OCI-LY3 (cell line): ENCODE data around the gene NEUROD2.

Experiments used
- H2AFZ ChIP-seq: fragments of 200-600, 300-600 bp; shearing (Covaris generic); 2 replicates; pipeline ENCODE4 v1.6.0; 2014; ENCODE audit warnings: antibody characterized with exemption, low read depth, low read length
- H3K27ac ChIP-seq: fragments of 200-600, 300-600 bp; sonication (generic); 2 replicates; pipeline ENCODE4 v1.5.1; 2014; ENCODE audit warnings: mild to moderate bottlenecking, low read length, moderate library complexity, mixed read lengths
- H3K27me3 ChIP-seq: fragments of 200-600, 300-600 bp; sonication (generic); 2 replicates; pipeline ENCODE4 v1.6.1; 2014; ENCODE audit warnings: low read depth, low read length, mixed read lengths
- H3K36me3 ChIP-seq: fragments of 200-600, 300-600 bp; sonication (generic); replicated peaks from 2 replicates; pipeline ENCODE3; 2014; ENCODE audit warnings: low read depth, low read length, mixed read lengths
- H3K4me1 ChIP-seq: fragments of 300-600, 200-600 bp; sonication (generic); 2 replicates; pipeline ENCODE4 v1.6.1; 2014; ENCODE audit warnings: low read length, mixed read lengths
- H3K4me2 ChIP-seq: fragments of 200-600, 300-600 bp; sonication (generic); 2 replicates; pipeline ENCODE4 v1.6.1; 2014; ENCODE audit warnings: low read length, mixed read lengths
- H3K4me3 ChIP-seq: fragments of 300-600, 200-600 bp; sonication (generic); 2 replicates; pipeline ENCODE4 v1.5.1; 2014; ENCODE audit warnings: antibody characterized with exemption, mild to moderate bottlenecking, low read length, moderate library complexity
- H3K79me2 ChIP-seq: fragments of 300-600, 200-600 bp; shearing (Covaris generic); 2 replicates; pipeline ENCODE4 v1.6.1; 2014; ENCODE audit warnings: mild to moderate bottlenecking, low read length, mixed read lengths
- H3K9ac ChIP-seq: fragments of 300-600, 200-600 bp; shearing (Covaris generic); 2 replicates; pipeline ENCODE4 v1.6.0; 2014; ENCODE audit warnings: mild to moderate bottlenecking, low read length, moderate library complexity
- H3K9me3 ChIP-seq: fragments of 200-600, 300-600 bp; shearing (Covaris generic); 2 replicates; pipeline ENCODE4 v1.6.1; 2014; ENCODE audit warnings: low read length, mixed read lengths; ENCODE audit not compliant: insufficient read depth
- H4K20me1 ChIP-seq: fragments of 200-600, 300-600 bp; sonication (generic); 2 replicates; pipeline ENCODE4 v1.6.1; 2016; ENCODE audit warnings: low read length, mixed read lengths; ENCODE audit not compliant: insufficient read depth
- CTCF ChIP-seq: fragments of 200-600, 300-600 bp; sonication (generic); IDR thresholded peaks from 2 replicates; pipeline ENCODE4 v1.5.1; 2014; ENCODE audit warnings: antibody characterized with exemption, low read length, low read depth
- EZH2phosphoT487 ChIP-seq: fragments of 200-600 bp; shearing (Covaris generic); IDR thresholded peaks from 2 replicates; pipeline ENCODE4 v1.6.1; 2018; ENCODE audit warnings: antibody characterized with exemption, mixed run types, low read depth

The NEUROD2 gene

GRCh38 chr17:39562976-39563375 is 44.7 kb downstream of the NEUROD2 start:
- peaks cover 34% of the 10 kb centered on the region for H3K4me1 ChIP-seq
- no peaks in the 10 kb centered on the region for H3K27me3 ChIP-seq
- H3K36me3 ChIP-seq: peaks cover 37% of the 10 kb centered on the region
- peak overlapping the region; percentile 67; the same call in 1 of the 2 replicates for H3K4me3 ChIP-seq
- H3K9me3 ChIP-seq: no peaks in the 10 kb centered on the region
- peak overlapping the region; percentile 75 for H3K27ac ChIP-seq
- no peaks in the 10 kb centered on the region for H4K20me1 ChIP-seq
- H3K79me2 ChIP-seq: no peaks in the 10 kb centered on the region
- peak overlapping the region; percentile 72 for H3K4me2 ChIP-seq
- TF ChIP-seq EZH2phosphoT487 (no peak), CTCF (no peak)
- H2AFZ ChIP-seq: no peak overlapping the region
- peak overlapping the region; percentile 55; the same call in 1 of the 2 replicates for H3K9ac ChIP-seq

GRCh38 chr17:39562395-39562794 is 45.3 kb downstream of the NEUROD2 start:
- Histone ChIP-seq H3K4me2 (no peak overlapping the region), H2AFZ (no peak overlapping the region), H3K4me3 (no peak overlapping the region), H3K4me1 (peaks cover 34% of the 10 kb centered on the region), H3K9ac (no peak overlapping the region), H3K36me3 (peaks cover 38% of the 10 kb centered on the region), H3K27ac (no peak overlapping the region), H3K79me2 (no peaks in the 10 kb centered on the region), H3K27me3 (no peaks in the 10 kb centered on the region), H3K9me3 (no peaks in the 10 kb centered on the region), H4K20me1 (no peaks in the 10 kb centered on the region)
- no peak for TF ChIP-seq CTCF
- no peak for TF ChIP-seq EZH2phosphoT487

GRCh38 chr17:39556423-39556822 is 51.3 kb downstream of the NEUROD2 start:
- TF ChIP-seq EZH2phosphoT487 (no peak), CTCF (no peak)
- Histone ChIP-seq H4K20me1 (no peaks in the 10 kb centered on the region), H2AFZ (no peak overlapping the region), H3K79me2 (no peaks in the 10 kb centered on the region), H3K27ac (no peak overlapping the region), H3K27me3 (no peaks in the 10 kb centered on the region), H3K9me3 (no peaks in the 10 kb centered on the region), H3K4me3 (no peak overlapping the region), H3K36me3 (peaks cover 42% of the 10 kb centered on the region), H3K4me1 (peaks cover 3% of the 10 kb centered on the region), H3K4me2 (no peak overlapping the region), H3K9ac (no peak overlapping the region)

- no peaks in the 10 kb centered on the region for H3K79me2 ChIP-seq
- H3K4me3 ChIP-seq: no peak overlapping the region
- no peak overlapping the region for H3K9ac ChIP-seq
- H3K4me1 ChIP-seq: peaks cover 14% of the 10 kb centered on the region
- peaks cover 48% of the 10 kb centered on the region for H3K36me3 ChIP-seq
- H4K20me1 ChIP-seq: no peaks in the 10 kb centered on the region
- H3K27ac ChIP-seq: no peak overlapping the region
- H2AFZ ChIP-seq: no peak overlapping the region
- TF ChIP-seq CTCF (no peak), EZH2phosphoT487 (no peak)
- H3K4me2 ChIP-seq: no peak overlapping the region
- H3K27me3 ChIP-seq: no peaks in the 10 kb centered on the region
- no peaks in the 10 kb centered on the region for H3K9me3 ChIP-seq
Measured at GRCh38 chr17:39555368-39555767, 52.4 kb downstream of the NEUROD2 start.
